Astrocyte (in vitro differentiated cells and primary cell): ENCODE results near the gene GDAP1L1.
A peak's percentile ranks its signal among the peaks of the same experiment; 100 is the strongest.

Source experiments
- CTCF ChIP-seq: IDR thresholded peaks from 2 replicates; pipeline ENCODE4 v1.5.1; 2011; ENCODE audit warnings: low read depth, mild to moderate bottlenecking, inconsistent platforms, low read length, moderate library complexity; ENCODE audit not compliant: insufficient read depth
- EZH2 ChIP-seq: IDR thresholded peaks from 2 replicates; pipeline ENCODE4 v1.6.1; 2012; ENCODE audit warnings: mild to moderate bottlenecking, low read length, inconsistent platforms; ENCODE audit not compliant: insufficient read depth

- TF ChIP-seq CTCF, result peak; percentile 44
- peak; percentile 13 for TF ChIP-seq EZH2
Measured at GRCh38 chr20:44247586-44248409, 690 bp downstream of the GDAP1L1 start.
